GM21723 (cell line): ENCODE results near the gene IRAK1.

Source experiments
- ATAC-seq: cut with Tn5 transposase; IDR thresholded peaks from one replicate; pipeline ENCODE4 v1.9.1; 2021; ENCODE audit warnings: mild to moderate bottlenecking, moderate library complexity; ENCODE audit not compliant: unreplicated experiment

The IRAK1 gene

DNA sequence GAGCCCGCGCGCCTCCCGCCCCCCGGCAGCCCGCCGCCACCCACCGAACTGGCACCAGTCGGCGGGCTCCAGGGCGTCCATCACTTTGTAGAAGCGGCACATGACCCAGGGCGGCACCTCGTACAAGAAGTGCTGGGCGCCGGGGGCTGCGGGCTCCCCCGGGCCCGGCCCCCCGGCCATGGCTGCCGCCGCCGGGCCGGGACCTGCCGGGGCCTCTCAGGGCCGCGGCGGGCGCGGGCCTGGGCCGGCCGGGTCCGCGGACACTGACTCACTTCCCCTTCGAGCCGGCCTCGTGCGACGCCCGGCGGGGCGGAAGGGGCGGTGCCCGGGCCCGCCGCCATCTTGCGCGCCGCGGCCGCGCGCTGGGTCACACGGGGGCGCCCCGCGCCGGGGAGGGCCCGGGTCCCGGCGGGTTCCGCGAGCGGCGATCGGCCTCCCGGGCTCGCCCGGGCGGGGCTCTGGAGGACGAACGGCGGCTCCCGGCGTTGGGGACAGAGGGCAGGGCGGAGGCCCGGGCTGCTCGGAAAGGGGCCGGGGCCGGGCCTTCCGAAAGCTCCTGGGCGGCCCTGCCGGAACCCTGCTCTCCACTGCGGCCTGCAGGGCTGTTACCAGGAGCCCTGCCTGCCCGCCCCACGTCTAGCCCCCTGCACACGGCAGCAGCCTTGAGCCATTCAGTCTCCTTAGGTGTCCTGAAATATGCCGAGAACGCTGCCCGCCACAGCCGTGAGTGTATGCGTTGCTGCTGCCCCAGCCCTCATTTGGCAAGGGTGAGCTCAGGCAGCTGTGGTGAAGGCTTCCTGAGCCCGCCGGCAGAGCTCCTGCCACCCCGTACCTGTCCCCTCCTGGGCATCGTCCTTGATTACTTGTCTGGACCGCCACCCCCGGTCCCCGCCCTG, at the start of gene IRAK1:
TSS of gene IRAK1 (minus strand) at position 270 of the 896 bp plus-strand sequence. CDS start at position 180, 90 bp downstream.
- ATAC-seq = peak; percentile 64

DNA sequence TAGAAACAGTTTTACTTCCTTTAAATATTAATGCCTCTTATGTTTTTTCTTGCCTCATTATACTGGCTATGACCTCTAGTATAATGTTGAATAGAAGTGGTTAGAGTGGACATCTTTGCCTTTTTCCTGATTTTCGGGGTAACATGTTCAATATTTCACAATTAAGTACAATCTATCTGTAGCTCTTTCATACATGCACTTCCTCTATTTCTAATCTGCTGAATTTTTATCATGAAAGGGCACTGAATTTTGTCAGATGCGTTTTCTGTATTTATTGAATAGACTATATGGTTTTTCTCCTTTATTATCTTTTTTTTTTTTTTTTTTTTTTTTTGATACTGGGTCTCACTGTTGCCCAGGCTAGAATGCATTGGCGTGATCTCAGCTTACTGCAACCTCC, 48.9 kb upstream of the IRAK1 start:
- no peak for ATAC-seq

DNA sequence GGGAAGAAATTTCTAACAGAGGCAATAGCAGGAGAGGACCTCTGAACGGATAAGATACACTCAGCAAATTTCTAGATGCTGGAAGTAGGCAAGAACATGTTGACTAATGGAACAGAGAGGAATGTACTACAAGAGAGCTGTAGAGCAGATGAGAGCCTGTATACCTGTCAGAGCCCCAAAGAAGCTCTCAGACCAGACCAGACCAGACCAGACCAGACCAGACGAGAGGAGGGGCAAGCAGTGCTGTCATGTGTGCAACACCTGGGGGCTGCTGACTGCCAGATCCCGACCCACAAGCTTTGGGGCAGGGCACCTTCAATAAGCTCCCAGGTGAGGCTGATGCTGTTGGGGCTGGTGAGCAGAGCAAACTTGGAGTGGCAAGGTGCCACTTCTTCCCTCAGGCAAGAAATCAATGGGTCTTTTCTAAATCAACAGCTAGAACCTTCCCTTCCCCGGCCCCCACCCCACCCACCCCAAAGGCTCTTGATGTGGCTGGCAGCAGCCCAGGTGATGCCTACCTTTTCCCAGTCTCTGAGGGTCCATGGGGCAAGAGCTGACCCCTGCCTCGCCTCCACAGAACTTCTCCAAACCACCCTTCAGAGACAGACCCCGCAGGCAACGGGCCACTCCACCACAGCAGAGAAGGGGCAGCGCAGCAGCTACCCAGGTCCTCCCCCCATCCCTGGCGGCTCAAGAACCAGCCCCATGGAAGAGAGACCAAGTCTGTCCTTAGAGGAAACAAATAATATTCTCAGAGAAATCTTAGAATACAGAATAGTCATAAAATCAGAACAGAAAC, 45.1 kb upstream of the IRAK1 start:
- no peak for ATAC-seq

DNA sequence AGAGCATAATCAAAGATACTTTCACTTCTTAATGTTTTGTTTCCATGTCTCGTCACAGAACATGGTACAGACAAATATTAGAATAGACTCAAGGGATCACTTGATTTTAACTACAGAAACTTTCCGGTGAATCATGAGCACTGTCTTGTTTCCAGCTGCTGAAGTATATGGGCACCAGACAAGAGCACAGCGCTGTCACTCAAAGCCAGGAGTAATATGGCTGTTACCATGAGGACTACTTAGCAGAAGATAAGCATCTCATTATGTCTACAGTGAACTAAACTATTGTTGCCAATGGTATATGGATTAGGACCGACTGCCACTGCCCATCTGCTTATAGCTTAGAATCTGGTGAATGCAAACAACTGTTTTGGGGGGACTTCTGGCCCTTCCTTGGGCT, 43.5 kb upstream of the IRAK1 start:
- no peak for ATAC-seq

DNA sequence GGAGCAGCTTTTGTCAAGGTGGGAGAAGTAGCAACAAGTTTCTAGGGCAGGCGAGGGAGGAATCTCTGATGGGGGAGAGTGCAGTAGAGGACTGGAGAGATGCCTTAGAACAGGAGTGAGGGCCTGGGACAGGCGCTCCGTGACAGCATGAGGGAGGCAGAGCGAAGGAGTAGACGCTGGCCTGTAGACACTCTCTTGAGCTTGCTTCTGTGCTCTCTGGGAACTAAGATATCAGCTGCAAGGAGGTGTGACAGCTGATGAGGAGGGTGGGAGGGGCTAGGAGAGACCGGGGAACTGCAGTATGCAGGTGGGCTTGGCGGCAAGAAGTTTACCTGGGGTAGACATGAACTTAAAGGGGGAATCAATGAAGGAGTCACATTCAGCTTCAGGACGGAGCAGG, 42.1 kb upstream of the IRAK1 start:
- ATAC-seq = no peak

DNA sequence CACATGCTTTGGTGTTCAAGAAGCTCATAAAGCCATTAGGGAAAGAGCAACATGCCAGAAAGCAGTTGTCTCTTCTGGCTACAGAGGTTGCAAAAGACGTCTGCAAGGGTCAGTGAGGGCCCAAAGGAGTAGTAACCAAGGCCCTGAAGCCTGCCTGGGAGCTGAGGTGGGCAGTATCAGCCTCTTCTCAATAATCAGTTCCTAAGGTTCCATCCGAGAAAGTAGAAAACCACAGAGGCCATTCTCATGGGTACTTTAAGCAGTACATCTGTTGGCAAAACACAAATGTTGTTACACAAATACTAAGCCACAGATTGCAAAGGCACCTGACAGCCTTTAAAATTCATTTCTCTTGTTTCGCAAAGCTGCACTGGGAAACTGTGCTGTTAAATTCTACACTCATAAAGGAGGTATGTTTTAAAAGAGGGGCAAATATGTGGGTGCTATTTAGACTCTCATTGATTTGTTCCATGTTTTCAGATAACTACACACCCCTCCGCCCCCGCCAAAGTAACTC, 40.1 kb upstream of the IRAK1 start:
- no peak for ATAC-seq

DNA sequence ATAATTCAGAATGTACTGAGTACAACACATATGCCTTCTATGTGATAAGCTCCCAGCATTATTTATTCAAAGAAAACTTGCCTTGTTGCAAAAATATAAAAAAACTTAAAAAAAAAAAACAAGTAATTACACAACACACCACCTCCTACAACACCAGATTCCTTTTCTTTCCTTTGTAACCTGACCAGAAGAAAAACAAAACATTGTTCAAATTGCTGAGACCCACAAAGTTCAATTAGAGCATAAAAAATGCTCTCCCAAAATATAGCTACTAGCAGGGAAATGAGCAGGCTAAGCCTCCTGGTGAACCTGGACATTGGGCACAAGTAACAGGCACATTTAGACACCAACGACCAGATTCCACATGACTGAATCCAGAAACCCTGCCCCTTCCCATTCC, 39.5 kb upstream of the IRAK1 start:
- no peak for ATAC-seq

DNA sequence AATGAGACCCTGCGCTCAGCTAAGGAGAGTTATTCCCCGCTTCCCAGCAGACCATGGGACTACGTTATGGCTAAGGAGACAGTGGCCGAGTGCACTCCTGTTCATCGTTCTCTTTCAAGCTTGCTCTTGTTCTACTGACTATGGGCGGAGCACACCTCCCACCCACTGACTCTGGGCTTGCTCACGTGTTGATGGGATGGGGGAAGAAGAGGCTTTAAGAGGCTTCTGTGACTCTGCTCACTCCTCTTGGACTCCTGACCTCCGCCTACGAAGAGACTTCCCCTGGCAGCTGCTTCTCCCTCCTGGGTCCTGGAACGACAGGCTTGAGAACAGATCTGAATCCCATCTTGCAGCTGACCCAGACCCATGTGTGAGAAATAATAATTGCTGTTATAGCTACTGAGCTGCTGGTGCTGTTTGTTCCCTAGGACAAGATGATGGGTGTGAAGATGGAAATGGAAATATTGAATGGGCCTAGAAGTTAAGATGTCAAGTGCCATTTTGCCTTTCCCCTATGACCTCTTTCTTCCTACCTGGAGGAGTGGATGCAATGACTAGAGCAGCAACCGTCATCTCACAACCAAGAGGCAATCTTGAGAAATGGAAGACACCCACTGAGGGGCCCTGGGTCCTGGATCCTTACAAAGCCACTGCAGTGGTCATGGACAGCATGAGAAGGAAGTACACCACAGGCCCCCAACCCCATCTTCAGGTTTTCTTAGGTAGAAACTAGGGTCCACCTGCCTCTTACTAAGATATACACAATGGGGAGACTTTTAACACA, 38.7 kb upstream of the IRAK1 start:
- no peak for ATAC-seq

DNA sequence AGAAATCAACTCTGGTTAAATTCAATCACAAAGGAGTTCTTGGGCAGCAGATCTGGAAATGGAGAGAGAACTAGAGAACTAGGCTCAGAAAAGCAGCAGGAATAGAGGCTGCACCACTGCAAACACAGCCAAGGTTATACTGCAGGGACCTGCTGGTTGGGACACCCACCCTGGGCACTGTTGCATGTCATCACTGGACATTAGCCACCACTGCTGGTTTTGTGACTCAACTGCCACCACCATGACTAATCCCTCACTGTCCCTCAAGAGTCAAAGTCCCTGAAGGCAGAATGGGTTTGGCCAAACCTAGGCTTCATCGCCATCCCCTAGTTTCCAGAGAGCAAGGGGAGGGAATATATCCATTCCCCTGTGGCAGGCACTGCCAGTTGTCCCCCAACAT, 38.1 kb upstream of the IRAK1 start:
- no peak for ATAC-seq

DNA sequence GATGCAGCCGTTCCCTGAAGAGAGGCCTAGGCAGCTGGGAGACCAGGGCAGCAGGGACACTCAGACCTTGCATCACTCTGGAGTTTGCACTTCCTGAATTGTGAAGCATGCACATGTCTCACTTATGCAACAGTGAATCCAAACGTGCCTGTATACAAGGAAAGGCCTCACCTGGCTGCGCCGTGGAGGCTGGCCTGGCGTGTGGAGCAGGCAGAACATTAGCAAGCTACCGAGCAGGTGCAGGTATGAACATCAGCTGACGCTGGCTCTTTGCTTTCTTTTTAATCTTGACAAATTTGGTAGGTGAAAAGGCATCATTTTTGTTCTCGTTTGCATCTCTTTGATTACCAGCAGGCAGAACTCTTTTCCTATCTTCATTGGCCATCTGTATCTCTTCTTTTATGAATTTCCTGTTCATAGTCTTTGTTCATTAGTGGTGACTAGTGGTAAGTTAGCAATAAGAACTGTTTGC, 37.1 kb upstream of the IRAK1 start:
- no peak for ATAC-seq

DNA sequence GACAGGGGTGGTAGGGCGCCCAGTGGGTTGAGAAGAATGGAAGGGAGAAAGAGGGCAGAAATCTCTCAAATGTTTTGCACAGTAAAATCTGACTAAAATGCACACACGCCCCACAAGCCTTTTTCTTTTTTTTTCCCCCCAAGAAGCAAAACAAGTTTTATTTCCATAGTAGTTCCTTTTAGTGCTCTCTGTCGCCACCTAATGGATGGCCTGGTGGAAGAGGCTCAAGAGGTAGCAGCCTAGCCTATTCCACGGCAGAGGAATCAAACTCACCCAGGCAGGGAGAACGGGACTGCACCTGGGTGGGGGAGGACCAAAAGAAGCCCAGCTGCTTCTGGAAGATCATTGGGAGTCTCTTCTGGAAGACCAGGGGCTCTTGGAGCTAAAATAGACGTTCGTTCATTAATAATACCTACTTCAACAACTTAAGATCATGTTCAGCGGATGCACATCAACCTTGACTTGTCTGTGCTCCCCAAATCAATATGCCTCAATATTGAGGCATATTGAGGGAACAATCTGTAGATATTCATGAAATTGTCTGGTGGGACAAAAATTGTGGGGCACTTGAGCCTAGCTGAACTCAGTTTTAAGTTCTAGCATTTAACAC, 31.6 kb upstream of the IRAK1 start:
- ATAC-seq = no peak

DNA sequence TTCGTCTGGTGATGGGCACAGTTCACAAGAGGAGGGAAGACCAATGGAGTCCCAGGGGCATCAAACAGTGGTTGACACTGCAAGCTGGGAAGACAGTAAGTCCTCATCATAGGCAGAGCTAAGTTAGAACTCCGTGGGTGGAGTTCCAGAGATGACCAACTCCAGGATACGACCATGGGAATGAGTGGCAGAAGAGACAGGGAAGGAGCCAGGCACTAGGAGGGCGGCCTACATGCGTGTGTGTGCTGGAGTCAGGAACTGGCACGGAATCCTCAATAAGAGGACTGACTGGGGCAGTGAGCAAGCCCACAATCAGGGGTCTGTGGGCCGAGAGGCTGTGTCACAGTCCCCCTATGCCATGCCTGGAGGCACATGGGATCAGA, 30.4 kb upstream of the IRAK1 start:
- ATAC-seq = no peak

DNA sequence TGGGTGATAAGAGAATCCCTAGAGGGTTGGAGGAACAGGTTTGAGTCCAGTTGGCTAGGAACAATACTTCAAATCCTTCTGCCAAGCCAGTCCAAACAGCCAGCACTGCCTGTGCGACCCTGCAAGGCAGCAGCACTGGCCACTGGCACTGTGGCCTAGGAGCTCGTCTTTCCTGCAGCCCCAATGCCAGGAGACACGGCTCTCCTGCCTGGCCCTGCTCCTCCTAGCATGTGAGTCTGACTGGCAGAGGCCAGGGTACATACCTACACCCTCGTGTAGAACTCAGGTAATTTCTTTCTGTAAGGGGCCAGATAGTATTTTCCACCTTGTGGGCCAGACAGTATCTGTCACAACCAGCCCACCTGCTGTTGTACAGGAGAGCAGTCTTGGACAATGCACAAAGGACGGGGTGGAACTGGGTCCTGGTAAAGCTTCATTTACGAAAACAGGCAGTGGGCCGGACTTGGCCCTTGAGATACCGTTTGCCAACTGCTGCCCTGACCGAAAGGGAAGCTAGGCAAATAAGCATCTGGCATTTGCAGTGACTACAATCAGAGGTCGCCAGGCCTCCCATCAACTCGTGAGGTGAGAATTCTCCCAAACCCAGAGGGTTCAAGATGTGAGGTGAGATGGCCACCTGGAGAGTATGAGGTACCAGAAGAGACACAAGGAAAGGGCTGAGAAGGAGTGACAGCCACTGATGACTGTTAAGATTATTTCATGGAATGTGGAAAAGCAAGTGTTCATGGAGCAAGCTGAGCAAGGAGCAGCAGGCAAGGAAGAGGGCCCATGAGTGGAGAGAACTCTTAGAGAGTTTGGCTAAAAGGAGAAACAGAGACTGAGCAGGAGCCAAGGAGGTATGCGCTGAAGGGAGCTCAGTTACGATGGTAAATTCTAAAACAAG, 29.8 kb upstream of the IRAK1 start:
- no peak for ATAC-seq

DNA sequence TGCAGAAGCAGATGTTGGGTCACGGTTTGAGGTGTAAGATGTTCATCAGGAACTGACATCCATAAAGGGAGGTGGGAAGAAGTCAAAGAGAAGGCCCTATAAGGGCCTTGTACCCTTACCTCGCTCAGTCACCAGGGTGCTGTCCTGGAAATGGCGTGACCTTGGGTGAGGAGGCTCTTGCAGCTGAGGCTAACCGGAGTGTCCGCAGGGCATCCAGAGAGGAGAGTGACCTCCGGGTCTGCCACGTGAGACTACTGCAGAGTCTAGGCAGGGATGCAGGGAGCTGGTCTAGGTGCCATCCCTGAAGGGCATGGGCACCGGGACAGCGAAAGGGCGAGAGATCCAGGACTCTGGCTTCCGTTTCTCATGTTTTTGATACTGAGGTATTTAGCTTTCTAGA, 28.7 kb upstream of the IRAK1 start:
- no peak for ATAC-seq

DNA sequence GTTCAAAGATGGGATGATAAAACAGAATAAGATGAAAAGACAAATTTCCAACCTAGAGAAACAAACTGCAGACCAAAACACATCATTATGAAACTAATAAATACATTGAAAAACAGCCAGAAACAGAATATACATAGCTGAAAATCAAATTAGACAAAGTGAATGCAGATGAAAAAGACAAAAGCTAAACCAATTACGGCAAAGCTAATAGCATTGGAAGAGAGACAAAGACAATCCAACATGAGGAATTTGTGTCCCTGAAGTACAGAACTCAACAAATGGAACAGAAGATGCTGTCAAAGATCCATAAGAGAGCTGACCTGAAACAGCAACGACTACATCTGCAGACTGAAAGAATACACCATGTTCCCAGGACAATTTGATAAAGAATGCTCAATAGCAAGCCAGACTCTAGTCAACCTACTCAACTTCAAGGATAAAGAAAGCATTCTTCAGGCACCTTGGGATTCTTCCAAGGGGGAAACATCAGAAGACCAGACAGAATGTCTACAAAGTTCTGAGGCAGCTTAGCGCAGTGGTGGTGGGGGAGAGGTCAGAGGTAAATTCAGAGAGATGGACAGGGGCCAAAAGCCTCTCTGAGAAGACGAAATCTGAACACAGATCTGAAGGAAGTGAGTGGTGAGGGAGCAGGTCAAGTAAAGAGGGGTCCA, 27.4 kb upstream of the IRAK1 start:
- no peak for ATAC-seq

DNA sequence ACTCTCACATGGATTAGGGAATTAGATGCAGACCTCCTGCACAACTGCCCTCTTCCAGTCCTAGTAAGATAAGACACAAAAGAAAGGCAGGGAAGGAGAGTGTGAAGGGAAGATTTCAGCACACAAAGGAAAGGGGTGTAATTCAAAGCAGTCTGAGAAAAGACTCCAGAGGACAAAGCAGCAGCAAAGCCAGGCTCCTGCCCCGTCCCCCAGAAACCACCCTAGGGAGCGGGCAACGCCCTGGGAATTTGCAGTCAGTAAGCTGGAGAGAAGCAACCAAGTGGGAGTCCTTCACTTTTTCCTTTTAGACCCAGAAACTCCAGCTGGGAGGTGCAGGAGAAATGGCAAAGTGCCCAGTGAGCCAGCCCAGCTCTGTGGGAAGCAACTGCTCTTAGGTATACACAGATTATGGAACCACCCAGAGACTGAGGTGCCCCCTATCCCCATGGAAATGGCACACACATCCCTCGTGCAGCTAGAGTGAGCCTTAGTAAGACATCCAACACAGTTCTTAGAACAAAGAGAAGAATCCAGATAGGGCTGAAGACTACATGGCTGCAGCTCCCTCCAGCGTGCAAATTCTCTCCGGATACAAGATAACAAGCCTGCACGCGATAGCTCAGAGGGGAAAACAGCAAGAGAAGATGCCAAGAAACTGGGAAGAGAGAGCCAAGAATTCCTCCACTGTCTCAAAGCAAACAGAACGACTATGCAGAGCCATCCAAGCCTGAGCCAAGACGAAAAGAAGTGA, 26.5 kb upstream of the IRAK1 start:
- no peak for ATAC-seq

DNA sequence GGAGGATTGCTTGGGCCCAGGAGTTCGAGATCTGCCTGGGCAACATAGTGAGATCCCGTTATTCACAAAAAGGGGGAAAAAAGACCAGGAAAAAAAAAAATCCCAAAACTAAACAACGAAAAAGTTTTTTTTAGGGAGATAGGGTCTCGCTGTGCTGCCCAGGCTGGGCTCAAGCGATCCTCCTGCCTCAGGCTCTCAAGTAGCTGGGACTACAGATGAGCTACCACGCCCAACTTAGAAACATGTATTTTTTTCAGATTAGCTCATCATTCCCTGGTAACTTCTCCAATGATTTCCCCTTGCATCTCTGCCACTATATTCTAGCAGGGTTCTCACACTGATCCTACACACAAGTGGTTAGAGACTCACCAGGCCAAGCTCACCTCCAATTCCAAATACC, 24.4 kb upstream of the IRAK1 start:
- no peak for ATAC-seq

DNA sequence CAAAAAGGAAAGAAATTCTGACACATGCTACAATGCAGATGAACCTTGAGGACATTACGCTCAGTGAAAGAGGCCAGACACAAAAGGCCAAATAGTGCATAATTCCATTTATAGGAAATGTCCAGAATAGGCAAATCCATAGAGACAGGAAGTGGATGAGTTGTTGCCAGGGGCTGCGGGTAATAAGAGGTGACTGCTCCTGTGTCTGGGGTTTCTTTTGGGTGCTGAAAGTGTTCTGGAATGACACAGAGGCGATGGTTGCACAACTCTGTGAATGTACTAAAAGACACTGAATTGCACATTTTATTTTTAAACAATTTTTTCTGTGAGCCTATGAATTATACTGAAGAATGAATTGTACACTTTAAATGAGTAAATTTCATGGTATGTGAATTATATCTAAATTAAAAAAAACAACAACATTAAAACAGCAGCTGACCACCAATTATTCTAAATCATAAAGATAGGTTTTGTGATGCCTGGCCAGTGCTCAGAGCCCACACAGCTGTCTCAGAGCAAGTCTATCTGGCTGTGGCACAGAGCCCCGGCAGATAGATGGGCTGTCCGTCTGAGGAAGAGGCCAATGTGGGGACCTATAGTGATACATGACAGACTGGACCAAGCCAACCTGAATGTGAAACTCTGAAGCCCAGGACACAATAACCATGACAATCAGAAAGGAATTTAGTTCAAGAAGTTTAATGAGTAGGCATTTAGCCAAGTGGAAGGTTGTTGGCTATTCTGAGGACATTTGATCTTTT, 23.5 kb upstream of the IRAK1 start:
- ATAC-seq = no peak
